Measurements from ENCODE around the gene PEX19.
A peak's percentile ranks its signal among the peaks of the same experiment; 100 is the strongest.

The PEX19 gene, protein sequence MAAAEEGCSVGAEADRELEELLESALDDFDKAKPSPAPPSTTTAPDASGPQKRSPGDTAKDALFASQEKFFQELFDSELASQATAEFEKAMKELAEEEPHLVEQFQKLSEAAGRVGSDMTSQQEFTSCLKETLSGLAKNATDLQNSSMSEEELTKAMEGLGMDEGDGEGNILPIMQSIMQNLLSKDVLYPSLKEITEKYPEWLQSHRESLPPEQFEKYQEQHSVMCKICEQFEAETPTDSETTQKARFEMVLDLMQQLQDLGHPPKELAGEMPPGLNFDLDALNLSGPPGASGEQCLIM

GRCh38 chr1:160284782-160285344 lies at the start of gene PEX19:
TSS of gene PEX19 (minus strand) at chr1:160285133. CDS start at chr1:160285124, 9 bp downstream.
- peak; percentile 95 for DNase-seq
- TF ChIP-seq, protein P1, sequence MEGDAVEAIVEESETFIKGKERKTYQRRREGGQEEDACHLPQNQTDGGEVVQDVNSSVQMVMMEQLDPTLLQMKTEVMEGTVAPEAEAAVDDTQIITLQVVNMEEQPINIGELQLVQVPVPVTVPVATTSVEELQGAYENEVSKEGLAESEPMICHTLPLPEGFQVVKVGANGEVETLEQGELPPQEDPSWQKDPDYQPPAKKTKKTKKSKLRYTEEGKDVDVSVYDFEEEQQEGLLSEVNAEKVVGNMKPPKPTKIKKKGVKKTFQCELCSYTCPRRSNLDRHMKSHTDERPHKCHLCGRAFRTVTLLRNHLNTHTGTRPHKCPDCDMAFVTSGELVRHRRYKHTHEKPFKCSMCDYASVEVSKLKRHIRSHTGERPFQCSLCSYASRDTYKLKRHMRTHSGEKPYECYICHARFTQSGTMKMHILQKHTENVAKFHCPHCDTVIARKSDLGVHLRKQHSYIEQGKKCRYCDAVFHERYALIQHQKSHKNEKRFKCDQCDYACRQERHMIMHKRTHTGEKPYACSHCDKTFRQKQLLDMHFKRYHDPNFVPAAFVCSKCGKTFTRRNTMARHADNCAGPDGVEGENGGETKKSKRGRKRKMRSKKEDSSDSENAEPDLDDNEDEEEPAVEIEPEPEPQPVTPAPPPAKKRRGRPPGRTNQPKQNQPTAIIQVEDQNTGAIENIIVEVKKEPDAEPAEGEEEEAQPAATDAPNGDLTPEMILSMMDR (IDR thresholded peaks at IDR 0.05; ENCODE audit: low read depth, low read length, missing control alignments), result no peak
- Histone ChIP-seq H3K36me3 (replicated peaks) (peaks cover 31% of the 10 kb centered on the region), H3K27ac (peak within 1 kb of the TSS; percentile 69), H3K27me3 (replicated peaks) (no peaks in the 10 kb centered on the region), H3K4me3 (ENCODE audit: low read depth, low read length) (peak within 1 kb of the TSS; percentile 90)
- in situ Hi-C loops (cut with HindIII; ENCODE audit: low pct_ligation_motif_present, low sequenced_read_pairs), result no loop called here

DNA sequence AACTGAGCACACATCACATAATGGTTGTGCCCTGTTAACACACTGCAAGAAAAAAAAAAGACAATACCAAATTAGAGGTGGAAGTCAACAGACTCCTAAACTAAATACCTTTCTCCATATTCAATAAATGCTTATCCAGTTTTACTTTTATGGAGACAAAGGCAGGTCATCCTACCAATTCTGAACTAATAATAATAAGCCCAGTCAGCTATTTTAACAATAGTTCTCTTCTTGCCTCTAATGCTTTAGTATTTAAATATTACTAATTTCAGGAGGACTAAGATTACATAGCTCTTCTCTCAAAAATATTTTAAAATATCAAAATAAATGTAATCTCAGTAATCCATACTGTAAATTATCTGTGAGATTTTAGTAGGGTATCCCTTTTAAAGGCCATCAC lies 47.6 kb upstream of the PEX19 start:
- no peak for DNase-seq
- Histone ChIP-seq H3K27ac (no peak overlapping the region), H3K27me3 (replicated peaks) (no peaks in the 10 kb centered on the region), H3K4me3 (ENCODE audit: low read depth, low read length) (no peak overlapping the region), H3K36me3 (replicated peaks) (peaks cover 94% of the 10 kb centered on the region)
- in situ Hi-C loops (cut with HindIII; ENCODE audit: low pct_ligation_motif_present, low sequenced_read_pairs), result no loop called here
- TF ChIP-seq, protein P1 (IDR thresholded peaks at IDR 0.05; ENCODE audit: low read depth, low read length, missing control alignments), result no peak

DNA sequence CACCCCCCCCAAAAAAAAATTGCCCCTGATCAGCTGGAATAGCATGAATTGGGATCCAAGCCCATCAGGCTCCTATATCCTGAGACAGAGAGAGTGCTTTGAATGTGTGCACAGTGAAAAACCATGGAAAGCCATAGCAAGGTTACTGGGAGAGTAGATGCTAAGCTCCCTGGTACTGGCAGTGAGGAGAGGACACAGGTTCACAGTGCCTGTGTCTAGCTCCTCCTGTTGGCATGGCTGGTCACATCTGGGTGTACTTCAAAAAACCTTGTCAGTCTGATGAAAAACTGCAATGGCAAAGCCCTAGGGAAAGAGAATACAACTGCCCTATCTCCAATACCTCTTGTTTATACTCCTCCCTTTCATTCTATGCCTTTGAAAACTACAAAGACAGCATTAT lies 45.2 kb upstream of the PEX19 start:
- Histone ChIP-seq H3K36me3 (replicated peaks) (peaks cover 97% of the 10 kb centered on the region), H3K27ac (no peak overlapping the region)

DNA sequence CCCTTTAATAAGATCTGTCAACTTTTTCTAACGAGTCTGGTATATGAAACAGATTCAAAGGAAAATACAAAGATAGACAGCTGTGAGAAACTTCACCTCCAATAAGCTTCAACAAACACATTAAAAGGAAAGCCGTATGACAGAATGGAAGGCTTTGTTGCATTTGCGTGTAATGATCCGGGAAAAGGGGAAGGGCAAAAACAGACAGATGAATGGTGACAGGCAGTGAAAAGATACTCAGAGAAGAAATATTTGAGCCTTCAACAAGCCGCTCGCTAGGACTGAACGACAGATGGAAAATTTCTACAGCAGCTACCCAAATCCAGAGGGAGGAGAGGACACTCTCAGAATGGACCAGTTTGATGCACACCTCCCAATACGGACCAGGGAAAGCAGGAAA lies 43.3 kb upstream of the PEX19 start:
- H3K27me3 ChIP-seq (replicated peaks), result no peaks in the 10 kb centered on the region
- H3K36me3 ChIP-seq (replicated peaks), result peaks cover 96% of the 10 kb centered on the region
- TF ChIP-seq, protein P1 (IDR thresholded peaks at IDR 0.05; ENCODE audit: low read depth, low read length, missing control alignments), result no peak
- H3K27ac ChIP-seq, result no peak overlapping the region
- no peak overlapping the region for H3K4me3 ChIP-seq (ENCODE audit: low read depth, low read length)
- no peak for DNase-seq
- in situ Hi-C loops (cut with HindIII; ENCODE audit: low pct_ligation_motif_present, low sequenced_read_pairs), result loop anchor here (5.0 kb wide), 1 partner anchor 36 kb away; no protein-coding TSS in a partner anchor

More for the DNA sequence above, 45.2 kb upstream of the PEX19 start:
- TF ChIP-seq, protein P1 (IDR thresholded peaks at IDR 0.05; ENCODE audit: low read depth, low read length, missing control alignments), result no peak
- DNase-seq, result no peak
- H3K4me3 ChIP-seq (ENCODE audit: low read depth, low read length), result no peak overlapping the region
- no peaks in the 10 kb centered on the region for H3K27me3 ChIP-seq (replicated peaks)
- in situ Hi-C loops (cut with HindIII; ENCODE audit: low pct_ligation_motif_present, low sequenced_read_pairs), result no loop called here

GRCh38 chr1:160326418-160326817 lies 41.5 kb upstream of the PEX19 start:
- Histone ChIP-seq H3K4me3 (ENCODE audit: low read depth, low read length) (no peak overlapping the region), H3K27ac (no peak overlapping the region), H3K36me3 (replicated peaks) (peaks cover 93% of the 10 kb centered on the region), H3K27me3 (replicated peaks) (no peaks in the 10 kb centered on the region)
- TF ChIP-seq, protein P1 (IDR thresholded peaks at IDR 0.05; ENCODE audit: low read depth, low read length, missing control alignments), result no peak
- DNase-seq, result no peak
- in situ Hi-C loops (cut with HindIII; ENCODE audit: low pct_ligation_motif_present, low sequenced_read_pairs), result loop anchor here (5.0 kb wide), 1 partner anchor 34 kb away; no protein-coding TSS in a partner anchor
